Thoracic aorta (tissue), 2 donors: ENCODE results near the gene APOB. TPM values are rescaled to one million over a fixed set of nuclear protein-coding genes. Genes with fewer than 3 reads are reported as not detected.

Source experiments
- ATAC-seq: fragments of 150-250 bp; one replicate; pipeline ENCODE4 v1.8.0; 2017; ENCODE audit warnings: low read depth; ENCODE audit not compliant: insufficient number of reproducible peaks, low FRiP score
- DNase-seq: peaks from one replicate; pipeline ENCODE4 v3.0.0-alpha.2; 2020; ENCODE audit warnings: low spot score
- H3K27ac ChIP-seq, 2 donors: fragments of 200-600 bp; sonication (generic); 1 replicate in 1 of 2; 2 replicates in 1 of 2; pipeline ENCODE4 v1.5.1; 2016; ENCODE audit warnings: mild to moderate bottlenecking in 2 of 2, moderate library complexity in 2 of 2
- H3K27me3 ChIP-seq: fragments of 200-600 bp; sonication (generic); replicated peaks from 2 replicates; pipeline ENCODE4 v1.6.0; 2016; ENCODE audit warnings: mild to moderate bottlenecking; ENCODE audit not compliant: insufficient read depth
- H3K36me3 ChIP-seq: fragments of 200-600 bp; sonication (generic); one replicate; pipeline ENCODE4 v1.5.1; 2016
- H3K4me1 ChIP-seq, 2 donors: fragments of 200-600 bp; sonication (generic); 1 replicate in 1 of 2; 2 replicates in 1 of 2; pipeline versions ENCODE4 v1.5.1 to v1.6.0; 2016; ENCODE audit warnings: low read depth in 2 of 2, mild to moderate bottlenecking in 1 of 2; ENCODE audit not compliant: control insufficient read depth in 1 of 2
- H3K4me3 ChIP-seq: fragments of 200-600 bp; sonication (generic); 2 replicates; pipeline ENCODE4 v1.5.1; 2016; ENCODE audit warnings: mild to moderate bottlenecking
- H3K9me3 ChIP-seq: fragments of 200-600 bp; sonication (generic); 2 replicates; pipeline ENCODE4 v1.5.1; 2016
- CTCF ChIP-seq: fragments of 200-600 bp; sonication (generic); IDR thresholded peaks from one replicate; pipeline ENCODE4 v1.5.1; 2019; ENCODE audit warnings: antibody characterized with exemption
- total RNA-seq, 2 donors: library from RNA; depleted of rRNA; stranded (reverse); fragments of >200 nt; gene quantifications; one replicate each; pipeline versions ENCODE4 v1.1.0 to v1.2.3, GENCODE V29; 2016

APOB gene
- total RNA-seq, 2 donors from 2014 or later: 4.7 to 6.1 TPM

DNA sequence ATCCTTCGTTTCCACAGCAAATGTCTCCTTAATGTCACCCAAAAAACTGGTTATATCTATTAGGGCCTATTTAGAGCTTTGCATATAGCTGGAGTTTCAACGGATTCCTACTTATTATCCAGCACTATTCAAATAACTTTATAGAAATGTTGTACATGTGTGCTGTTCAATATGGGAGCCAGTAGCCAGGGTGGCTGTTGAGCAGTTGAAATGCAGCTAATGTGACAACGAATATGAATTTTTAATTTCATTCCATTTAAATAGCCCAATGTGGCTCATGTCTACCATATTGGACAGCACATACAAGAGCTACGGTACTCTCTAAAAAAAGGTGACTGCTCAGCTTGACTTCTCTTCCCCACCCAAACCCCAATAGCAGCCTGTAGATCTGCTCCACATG lies 2.4 kb downstream of the APOB start:
- no peak for ATAC-seq
- no peak overlapping the region for H3K27ac ChIP-seq
- peaks cover 19 to 52% of the 10 kb centered on the region in 2 donors for H3K4me1 ChIP-seq

GRCh38 chr2:21040468-21041377 lies 3.1 kb downstream of the APOB start:
- DNase-seq (no peak), ATAC-seq (no peak)
- H3K9me3 ChIP-seq: no peaks in the 10 kb centered on the region
- peaks cover 19 to 52% of the 10 kb centered on the region in 2 donors for H3K4me1 ChIP-seq
- H3K4me3 ChIP-seq: no peak overlapping the region
- H3K27ac ChIP-seq: peak overlapping the region; percentile 55 to 75
- TF ChIP-seq CTCF: no peak
- no peaks in the 10 kb centered on the region for H3K27me3 ChIP-seq
- H3K36me3 ChIP-seq: no peaks in the 10 kb centered on the region

More for the DNA sequence above, 2.4 kb downstream of the APOB start:
- no peaks in the 10 kb centered on the region for H3K27me3 ChIP-seq
- no peaks in the 10 kb centered on the region for H3K9me3 ChIP-seq
- TF ChIP-seq CTCF: no peak
- no peak overlapping the region for H3K4me3 ChIP-seq
- H3K36me3 ChIP-seq: no peaks in the 10 kb centered on the region
- no peak for DNase-seq

DNA sequence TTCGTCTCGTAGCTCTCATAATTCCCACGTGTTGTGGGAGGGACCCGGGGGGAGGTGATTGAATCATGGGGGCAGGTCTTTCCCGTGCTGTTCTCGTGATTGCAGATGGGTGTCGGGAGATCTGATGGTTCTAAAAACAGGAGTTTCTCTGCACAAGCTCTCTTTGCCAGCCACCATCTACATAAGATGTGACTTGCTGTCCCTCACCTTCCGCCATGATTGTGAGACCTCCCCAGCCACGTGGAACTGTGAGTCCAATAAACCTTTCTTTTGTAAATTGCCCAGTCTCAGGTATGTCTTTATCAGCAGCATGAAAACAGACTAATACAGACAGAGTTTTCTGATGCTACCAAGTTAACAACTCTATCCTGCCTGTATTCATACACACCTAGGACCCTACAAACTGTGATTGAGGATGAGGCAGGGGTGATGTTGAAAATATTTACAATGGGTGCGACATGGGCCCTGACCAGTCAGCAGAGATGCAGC lies 3.9 kb downstream of the APOB start:
- H3K27me3 ChIP-seq: no peaks in the 10 kb centered on the region
- DNase-seq (no peak), ATAC-seq (no peak)
- H3K27ac ChIP-seq: peak overlapping the region; percentile 55 to 75
- no peak overlapping the region for H3K4me3 ChIP-seq
- no peaks in the 10 kb centered on the region for H3K36me3 ChIP-seq
- no peaks in the 10 kb centered on the region for H3K9me3 ChIP-seq
- TF ChIP-seq CTCF: no peak
- H3K4me1 ChIP-seq: peaks cover 19 to 56% of the 10 kb centered on the region in 2 donors

GRCh38 chr2:21039080-21039556 lies 4.8 kb downstream of the APOB start:
- Histone ChIP-seq H3K4me1 (peaks cover 19 to 55% of the 10 kb centered on the region in 2 donors), H3K4me3 (peak overlapping the region; percentile 24), H3K36me3 (no peaks in the 10 kb centered on the region), H3K27me3 (no peaks in the 10 kb centered on the region), H3K27ac (peak overlapping the region; percentile 55 to 75), H3K9me3 (no peaks in the 10 kb centered on the region)
- TF ChIP-seq CTCF: no peak
- DNase-seq: no peak
- ATAC-seq: no peak

DNA sequence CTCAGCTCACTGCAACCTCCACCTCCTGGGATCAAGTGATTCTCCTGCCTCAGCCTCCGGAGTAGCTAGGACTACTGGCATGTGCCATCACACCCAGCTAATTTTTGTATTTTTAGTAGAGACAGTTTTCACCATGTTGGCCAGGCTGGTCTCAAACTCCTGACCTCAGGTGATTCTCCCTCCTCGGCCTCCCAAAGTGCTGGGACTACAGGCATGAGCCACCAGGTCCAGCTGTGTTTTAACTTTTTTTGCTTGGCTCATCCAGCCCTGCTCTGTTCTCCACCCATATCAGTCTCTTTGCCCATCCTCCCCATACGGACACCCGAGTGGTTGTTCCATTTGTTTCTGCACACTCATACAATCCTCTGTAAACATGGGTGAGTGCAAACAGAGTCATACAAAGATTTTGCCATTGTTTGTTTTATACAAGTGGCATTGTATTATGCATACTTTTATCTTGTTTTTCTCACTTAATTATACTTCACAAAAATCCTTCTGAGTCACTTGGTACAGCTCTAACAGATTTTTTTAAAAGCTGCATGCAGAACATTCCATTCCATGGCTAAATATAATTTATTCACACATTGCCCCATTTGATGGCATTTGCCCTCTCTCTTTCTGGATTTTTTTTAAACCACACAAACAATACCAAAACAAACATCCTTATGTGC lies 5.3 kb downstream of the APOB start:
- ATAC-seq (peak; percentile 81), DNase-seq (no peak)
- Histone ChIP-seq H3K36me3 (no peaks in the 10 kb centered on the region), H3K27ac (peak overlapping the region; percentile 63 to 75), H3K4me3 (no peak overlapping the region), H3K27me3 (no peaks in the 10 kb centered on the region), H3K4me1 (peaks cover 16 to 49% of the 10 kb centered on the region in 2 donors), H3K9me3 (no peaks in the 10 kb centered on the region)
- TF ChIP-seq CTCF: no peak
